ENCODE results near the gene HECA. TPM values are rescaled to one million over a fixed set of nuclear protein-coding genes. Genes with fewer than 3 reads are reported as not detected.

The HECA gene
- polyA plus RNA-seq, 1 of the 3 experiments (the other 2 are of a cell fraction), result 1.6 TPM

DNA sequence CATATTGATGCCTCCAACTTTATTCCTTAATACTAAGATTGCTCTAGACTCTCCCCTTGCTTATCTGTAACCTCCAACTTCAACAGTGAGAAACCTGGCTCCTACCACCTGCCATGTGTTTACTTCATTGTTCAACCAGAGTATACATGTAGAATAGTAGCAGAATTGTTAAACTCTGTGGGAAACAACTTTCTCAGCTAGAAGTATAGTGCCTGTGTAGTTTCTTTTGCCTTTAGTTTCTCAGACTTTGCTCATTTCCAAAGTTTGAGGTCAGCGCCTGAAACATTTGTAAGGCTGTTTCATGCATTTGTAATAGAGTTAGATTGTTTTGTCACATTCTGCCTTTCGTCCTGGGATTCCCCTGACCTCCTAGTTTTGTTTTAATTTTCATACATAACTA lies 34.9 kb upstream of the HECA start (continued):
- no peak for TF ChIP-seq TCF12 (IDR thresholded peaks at IDR 0.05)
- TF ChIP-seq SMC3 (IDR thresholded peaks at IDR 0.05; ENCODE audit: low read depth, low read length), result no peak
- TF ChIP-seq POLR2AphosphoS5 (IDR thresholded peaks at IDR 0.05; ENCODE audit: low read depth, low read length), result no peak
- no peak for TF ChIP-seq RFX5 (IDR thresholded peaks at IDR 0.05; ENCODE audit: low read length)
- TF ChIP-seq, protein P1, sequence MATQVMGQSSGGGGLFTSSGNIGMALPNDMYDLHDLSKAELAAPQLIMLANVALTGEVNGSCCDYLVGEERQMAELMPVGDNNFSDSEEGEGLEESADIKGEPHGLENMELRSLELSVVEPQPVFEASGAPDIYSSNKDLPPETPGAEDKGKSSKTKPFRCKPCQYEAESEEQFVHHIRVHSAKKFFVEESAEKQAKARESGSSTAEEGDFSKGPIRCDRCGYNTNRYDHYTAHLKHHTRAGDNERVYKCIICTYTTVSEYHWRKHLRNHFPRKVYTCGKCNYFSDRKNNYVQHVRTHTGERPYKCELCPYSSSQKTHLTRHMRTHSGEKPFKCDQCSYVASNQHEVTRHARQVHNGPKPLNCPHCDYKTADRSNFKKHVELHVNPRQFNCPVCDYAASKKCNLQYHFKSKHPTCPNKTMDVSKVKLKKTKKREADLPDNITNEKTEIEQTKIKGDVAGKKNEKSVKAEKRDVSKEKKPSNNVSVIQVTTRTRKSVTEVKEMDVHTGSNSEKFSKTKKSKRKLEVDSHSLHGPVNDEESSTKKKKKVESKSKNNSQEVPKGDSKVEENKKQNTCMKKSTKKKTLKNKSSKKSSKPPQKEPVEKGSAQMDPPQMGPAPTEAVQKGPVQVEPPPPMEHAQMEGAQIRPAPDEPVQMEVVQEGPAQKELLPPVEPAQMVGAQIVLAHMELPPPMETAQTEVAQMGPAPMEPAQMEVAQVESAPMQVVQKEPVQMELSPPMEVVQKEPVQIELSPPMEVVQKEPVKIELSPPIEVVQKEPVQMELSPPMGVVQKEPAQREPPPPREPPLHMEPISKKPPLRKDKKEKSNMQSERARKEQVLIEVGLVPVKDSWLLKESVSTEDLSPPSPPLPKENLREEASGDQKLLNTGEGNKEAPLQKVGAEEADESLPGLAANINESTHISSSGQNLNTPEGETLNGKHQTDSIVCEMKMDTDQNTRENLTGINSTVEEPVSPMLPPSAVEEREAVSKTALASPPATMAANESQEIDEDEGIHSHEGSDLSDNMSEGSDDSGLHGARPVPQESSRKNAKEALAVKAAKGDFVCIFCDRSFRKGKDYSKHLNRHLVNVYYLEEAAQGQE (IDR thresholded peaks at IDR 0.05; ENCODE audit: low read depth, low read length), result no peak

DNA sequence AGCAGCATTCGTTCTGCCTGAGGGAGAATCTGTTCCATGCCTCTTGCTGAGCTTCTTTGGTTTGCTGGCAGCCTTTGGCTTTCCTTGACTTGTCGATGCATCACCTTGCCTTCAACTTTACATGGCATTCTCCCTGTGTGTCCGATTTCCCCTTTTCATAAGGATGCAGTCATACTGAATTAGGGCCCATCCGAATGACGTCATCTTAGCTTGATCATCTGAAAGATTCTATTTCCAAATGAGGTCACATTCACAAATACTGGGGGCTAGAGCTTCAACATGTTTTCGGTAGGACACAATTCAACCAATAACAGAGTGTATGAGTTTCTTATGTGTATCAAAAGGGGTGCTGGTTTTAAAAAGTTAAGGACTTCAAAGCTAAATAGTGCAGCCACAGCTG lies 27.8 kb upstream of the HECA start:
- DNase-seq, result no peak
- POLR2A ChIA-PET, result no interaction called here
- Histone ChIP-seq H3K27me3 (ENCODE audit: insufficient read depth) (no peaks in the 10 kb centered on the region; the same call in 1 of the 2 replicates), H3K27ac (ENCODE audit: low read depth in 2 of 2, low read length in 1 of 2) (no peak overlapping the region), H3K4me2 (no peak overlapping the region), H3K4me1 (ENCODE audit: control insufficient read depth in 1 of 2, insufficient read depth in 2 of 2, low read depth in 1 of 2, low read length in 1 of 2) (no peaks in the 10 kb centered on the region), H3K9me2 (no peaks in the 10 kb centered on the region), H4K20me1 (ENCODE audit: insufficient read depth) (no peaks in the 10 kb centered on the region), H3K79me2 (ENCODE audit: insufficient read depth) (no peaks in the 10 kb centered on the region), H3K9me3 (no peaks in the 10 kb centered on the region), H3F3A (replicated peaks; ENCODE audit: insufficient read depth) (no peaks in the 10 kb centered on the region), H3K4me3 (ENCODE audit: low read depth in 2 of 2, low read length in 1 of 2) (no peak overlapping the region), H3K9ac (no peak overlapping the region), H2AFZ (ENCODE audit: low read depth) (no peak overlapping the region), H3K36me3 (replicated peaks in 1 of 2; ENCODE audit: control insufficient read depth in 1 of 2, insufficient read depth in 2 of 2, low read length in 1 of 2) (no peaks in the 10 kb centered on the region)
- TF ChIP-seq RCOR1 (IDR thresholded peaks at IDR 0.05; ENCODE audit: low read length) (no peak), POLR2AphosphoS5 (IDR thresholded peaks at IDR 0.05; ENCODE audit: low read depth, low read length) (no peak), NRF1 (IDR thresholded peaks at IDR 0.05; ENCODE audit: low read depth, low read length) (no peak), RFX5 (IDR thresholded peaks at IDR 0.05; ENCODE audit: low read length) (no peak), EP300 (IDR thresholded peaks at IDR 0.05; ENCODE audit: borderline replicate concordance in 1 of 2, low read depth in 1 of 2, low read length in 1 of 2) (no peak), RAD21 (IDR thresholded peaks at IDR 0.05; ENCODE audit: low read length) (no peak), GATA2 (CRISPR knock-in tag; IDR thresholded peaks at IDR 0.05) (no peak), EZH2phosphoT487 (IDR thresholded peaks at IDR 0.05; ENCODE audit: borderline replicate concordance, low read depth) (no peak), TCF12 (IDR thresholded peaks at IDR 0.05) (no peak), MXI1 (IDR thresholded peaks at IDR 0.05; ENCODE audit: low read depth, low read length) (no peak), YY1 (IDR thresholded peaks at IDR 0.05; ENCODE audit: low read depth) (no peak), MEF2A (IDR thresholded peaks at IDR 0.05; ENCODE audit: borderline replicate concordance, low read depth) (no peak), CHD2 (IDR thresholded peaks at IDR 0.05; ENCODE audit: low read length, partially characterized antibody) (no peak), RXRA (IDR thresholded peaks at IDR 0.05; ENCODE audit: borderline replicate concordance, low read depth) (no peak)
- TF ChIP-seq, protein P2, sequence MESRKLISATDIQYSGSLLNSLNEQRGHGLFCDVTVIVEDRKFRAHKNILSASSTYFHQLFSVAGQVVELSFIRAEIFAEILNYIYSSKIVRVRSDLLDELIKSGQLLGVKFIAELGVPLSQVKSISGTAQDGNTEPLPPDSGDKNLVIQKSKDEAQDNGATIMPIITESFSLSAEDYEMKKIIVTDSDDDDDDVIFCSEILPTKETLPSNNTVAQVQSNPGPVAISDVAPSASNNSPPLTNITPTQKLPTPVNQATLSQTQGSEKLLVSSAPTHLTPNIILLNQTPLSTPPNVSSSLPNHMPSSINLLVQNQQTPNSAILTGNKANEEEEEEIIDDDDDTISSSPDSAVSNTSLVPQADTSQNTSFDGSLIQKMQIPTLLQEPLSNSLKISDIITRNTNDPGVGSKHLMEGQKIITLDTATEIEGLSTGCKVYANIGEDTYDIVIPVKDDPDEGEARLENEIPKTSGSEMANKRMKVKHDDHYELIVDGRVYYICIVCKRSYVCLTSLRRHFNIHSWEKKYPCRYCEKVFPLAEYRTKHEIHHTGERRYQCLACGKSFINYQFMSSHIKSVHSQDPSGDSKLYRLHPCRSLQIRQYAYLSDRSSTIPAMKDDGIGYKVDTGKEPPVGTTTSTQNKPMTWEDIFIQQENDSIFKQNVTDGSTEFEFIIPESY (IDR thresholded peaks at IDR 0.05; ENCODE audit: borderline replicate concordance, low read depth), result no peak
- TF ChIP-seq, protein P3, sequence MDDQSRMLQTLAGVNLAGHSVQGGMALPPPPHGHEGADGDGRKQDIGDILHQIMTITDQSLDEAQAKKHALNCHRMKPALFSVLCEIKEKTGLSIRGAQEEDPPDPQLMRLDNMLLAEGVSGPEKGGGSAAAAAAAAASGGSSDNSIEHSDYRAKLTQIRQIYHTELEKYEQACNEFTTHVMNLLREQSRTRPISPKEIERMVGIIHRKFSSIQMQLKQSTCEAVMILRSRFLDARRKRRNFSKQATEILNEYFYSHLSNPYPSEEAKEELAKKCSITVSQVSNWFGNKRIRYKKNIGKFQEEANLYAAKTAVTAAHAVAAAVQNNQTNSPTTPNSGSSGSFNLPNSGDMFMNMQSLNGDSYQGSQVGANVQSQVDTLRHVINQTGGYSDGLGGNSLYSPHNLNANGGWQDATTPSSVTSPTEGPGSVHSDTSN (IDR thresholded peaks at IDR 0.05), result no peak
- TF ChIP-seq, protein P4, sequence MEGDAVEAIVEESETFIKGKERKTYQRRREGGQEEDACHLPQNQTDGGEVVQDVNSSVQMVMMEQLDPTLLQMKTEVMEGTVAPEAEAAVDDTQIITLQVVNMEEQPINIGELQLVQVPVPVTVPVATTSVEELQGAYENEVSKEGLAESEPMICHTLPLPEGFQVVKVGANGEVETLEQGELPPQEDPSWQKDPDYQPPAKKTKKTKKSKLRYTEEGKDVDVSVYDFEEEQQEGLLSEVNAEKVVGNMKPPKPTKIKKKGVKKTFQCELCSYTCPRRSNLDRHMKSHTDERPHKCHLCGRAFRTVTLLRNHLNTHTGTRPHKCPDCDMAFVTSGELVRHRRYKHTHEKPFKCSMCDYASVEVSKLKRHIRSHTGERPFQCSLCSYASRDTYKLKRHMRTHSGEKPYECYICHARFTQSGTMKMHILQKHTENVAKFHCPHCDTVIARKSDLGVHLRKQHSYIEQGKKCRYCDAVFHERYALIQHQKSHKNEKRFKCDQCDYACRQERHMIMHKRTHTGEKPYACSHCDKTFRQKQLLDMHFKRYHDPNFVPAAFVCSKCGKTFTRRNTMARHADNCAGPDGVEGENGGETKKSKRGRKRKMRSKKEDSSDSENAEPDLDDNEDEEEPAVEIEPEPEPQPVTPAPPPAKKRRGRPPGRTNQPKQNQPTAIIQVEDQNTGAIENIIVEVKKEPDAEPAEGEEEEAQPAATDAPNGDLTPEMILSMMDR (IDR thresholded peaks at IDR 0.05), result no peak
- TF ChIP-seq, protein P5, sequence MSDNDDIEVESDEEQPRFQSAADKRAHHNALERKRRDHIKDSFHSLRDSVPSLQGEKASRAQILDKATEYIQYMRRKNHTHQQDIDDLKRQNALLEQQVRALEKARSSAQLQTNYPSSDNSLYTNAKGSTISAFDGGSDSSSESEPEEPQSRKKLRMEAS (IDR thresholded peaks at IDR 0.05; ENCODE audit: low read depth), result no peak
- CTCF ChIA-PET, result no interaction called here
- 43% methylated on average over 6 of the region's 6 CpGs for WGBS (ENCODE audit: low lambda C conversion rate)
